WI38 (cell line): Measurements from ENCODE around the gene KIAA0753.

ENCODE experiments used
- H3K4me3 ChIP-seq: 2 replicates; pipeline ENCODE4 v1.5.1; 2011; ENCODE audit warnings: low read depth, mild to moderate bottlenecking, control low read depth, low read length
- CTCF ChIP-seq: IDR thresholded peaks from 2 replicates; pipeline ENCODE4 v1.5.1; 2012; ENCODE audit warnings: low read depth, mild to moderate bottlenecking, control low read depth, low read length

Gene KIAA0753

GRCh38 chr17:6556121-6557039, 84.1 kb downstream of the KIAA0753 start, which contains the start of gene PITPNM3:
TSS of gene PITPNM3 (minus strand) at chr17:6556555. CDS start at chr17:6556406, 149 bp downstream.
- no peak for TF ChIP-seq CTCF
- H3K4me3 ChIP-seq = peak within 1 kb of the TSS; percentile 59

- peak overlapping the region; percentile 59 for H3K4me3 ChIP-seq
- TF ChIP-seq CTCF = no peak
These were observed 85.0 kb downstream of the KIAA0753 start for GRCh38 chr17:6555331-6556120.

- TF ChIP-seq CTCF = no peak
- H3K4me3 ChIP-seq = peak overlapping the region; percentile 59; the same call in 1 of the 2 replicates
These were observed 85.6 kb downstream of the KIAA0753 start for GRCh38 chr17:6554871-6555330.

- no peak overlapping the region for H3K4me3 ChIP-seq
- no peak for TF ChIP-seq CTCF
These were observed 86.2 kb downstream of the KIAA0753 start for GRCh38 chr17:6554342-6554741.

GRCh38 chr17:6551869-6552531, 88.5 kb downstream of the KIAA0753 start:
- no peak for TF ChIP-seq CTCF
- H3K4me3 ChIP-seq = no peak overlapping the region

- no peak for TF ChIP-seq CTCF
- H3K4me3 ChIP-seq = no peak overlapping the region
These were observed 89.2 kb downstream of the KIAA0753 start for GRCh38 chr17:6551356-6551755.
